Right cardiac atrium (tissue), 5 donors: ENCODE data around the gene FAM110A. TPM values are rescaled to one million over a fixed set of nuclear protein-coding genes. Genes with fewer than 3 reads are reported as not detected.

Experiments used
- ATAC-seq, 2 donors: fragments of 200-7000 bp; cut with Tn5 transposase; one replicate each; pipeline versions ENCODE4 v1.8.0 to v1.9.1; 2020; ENCODE audit warnings: moderate library complexity in 2 of 2, mild to moderate bottlenecking in 1 of 2
- DNase-seq, 3 donors: peaks; one replicate each; pipeline ENCODE4 v3.0.0-alpha.2; 2020
- H3K27ac ChIP-seq: one replicate; pipeline ENCODE4 v1.5.1; 2013; ENCODE audit warnings: mild to moderate bottlenecking, low read length, control low read depth, moderate library complexity
- H3K27me3 ChIP-seq: one replicate; pipeline ENCODE4 v1.6.1; 2013; ENCODE audit not compliant: control insufficient read depth, insufficient read depth
- H3K4me1 ChIP-seq: one replicate; pipeline ENCODE4 v1.6.1; 2013; ENCODE audit warnings: low read length; ENCODE audit not compliant: control insufficient read depth, insufficient read depth
- H3K4me3 ChIP-seq: one replicate; pipeline ENCODE4 v1.5.1; 2013; ENCODE audit warnings: low read length, control low read depth
- H3K9me3 ChIP-seq: one replicate; pipeline ENCODE4 v1.6.1; 2013; ENCODE audit warnings: low read length; ENCODE audit not compliant: control insufficient read depth
- WGBS: extraction: QIAGEN DNeasy Blood & Tissue Kit; methylation state at CpG from one replicate; pipeline ENCODE4 v1.1.7; 2013; 5-methylcytosine and 5-hydroxymethylcytosine counted together
- intact Hi-C, 4 donors: fragments of 100-400 bp; cut with DNase I; formaldehyde crosslinking; loops; one replicate each; pipeline versions ENCODE4 v1.11.0 to v1.14.0; 2022 to 2023
- polyA plus RNA-seq: library from polyadenylated mRNA; stranded (reverse); fragments of 200-250 nt; gene quantifications from one replicate; pipeline ENCODE4 v1.2.3, GENCODE V29; 2013
- total RNA-seq, 4 donors: library from RNA; stranded (reverse); fragmentation: NEBNext Ultra II Directional; extraction: Animal tissue kit (Norgen Biotek cat#: 25700); gene quantifications; one replicate each; pipeline ENCODE4 v1.2.1, GENCODE V29; 2021
- donor health status: healthy with polysubstance abuse.
- donor health status: DM: no; HTN: yes; CAD: no.
- donor health status: DM: no; HTN: no; CAD: no.
- donor health status: DM: no; HTN: yes; CAD: no; lungs with severe emphysema.
- donor health status: DM: yes; HTN: yes; CAD: no.

FAM110A gene
- total and polyA plus RNA-seq, 5 donors = 2.6 to 4.3 (median 3.5) TPM

GRCh38 chr20:834151-834746, 734 bp downstream of the FAM110A start:
- 6% methylated on average over 18 of the region's 18 CpGs for WGBS
- ATAC-seq (peak; percentile 2 to 7), DNase-seq (peak in 1 of 3 donors; percentile 39)
- intact Hi-C loops = no loop called here
- Histone ChIP-seq H3K27ac (no peak overlapping the region), H3K4me1 (peaks cover 6% of the 10 kb centered on the region), H3K9me3 (no peaks in the 10 kb centered on the region), H3K4me3 (peak overlapping the region; percentile 75), H3K27me3 (no peaks in the 10 kb centered on the region)

GRCh38 chr20:835608-836045, 2.1 kb downstream of the FAM110A start:
- no peaks in the 10 kb centered on the region for H3K27me3 ChIP-seq
- ATAC-seq (peak; percentile 20 to 56), DNase-seq (peak; percentile 38 to 87 (median 82))
- intact Hi-C loops = no loop called here
- no peaks in the 10 kb centered on the region for H3K9me3 ChIP-seq
- peaks cover 6% of the 10 kb centered on the region for H3K4me1 ChIP-seq
- peak overlapping the region; percentile 32 for H3K27ac ChIP-seq
- no peak overlapping the region for H3K4me3 ChIP-seq
- 58% methylated on average over 2 of the region's 2 CpGs for WGBS

GRCh38 chr20:836190-836589, 2.7 kb downstream of the FAM110A start:
- intact Hi-C loops = no loop called here
- H3K4me1 ChIP-seq = peaks cover 6% of the 10 kb centered on the region
- no peak overlapping the region for H3K4me3 ChIP-seq
- H3K27ac ChIP-seq = no peak overlapping the region
- no peaks in the 10 kb centered on the region for H3K9me3 ChIP-seq
- H3K27me3 ChIP-seq = no peaks in the 10 kb centered on the region
- no peak for ATAC-seq
- no peak for DNase-seq
- 95% methylated on average over 1 of the region's 1 CpG for WGBS

GRCh38 chr20:839015-839414, 5.5 kb downstream of the FAM110A start:
- no peaks in the 10 kb centered on the region for H3K27me3 ChIP-seq
- no peaks in the 10 kb centered on the region for H3K9me3 ChIP-seq
- WGBS = 71% methylated on average over 5 of the region's 5 CpGs
- ATAC-seq (no peak), DNase-seq (no peak)
- no peak overlapping the region for H3K4me3 ChIP-seq
- H3K27ac ChIP-seq = no peak overlapping the region
- H3K4me1 ChIP-seq = peaks cover 6% of the 10 kb centered on the region
- intact Hi-C loops = no loop called here

- intact Hi-C loops = no loop called here
- WGBS = 95% methylated on average over 11 of the region's 11 CpGs
- no peak for DNase-seq
- peaks cover 4% of the 10 kb centered on the region for H3K4me1 ChIP-seq
- no peak overlapping the region for H3K4me3 ChIP-seq
- no peaks in the 10 kb centered on the region for H3K27me3 ChIP-seq
- ATAC-seq = no peak
- H3K27ac ChIP-seq = no peak overlapping the region
- H3K9me3 ChIP-seq = no peaks in the 10 kb centered on the region
Observed at GRCh38 chr20:839626-840025, 6.1 kb downstream of the FAM110A start.

- intact Hi-C loops = no loop called here
- no peaks in the 10 kb centered on the region for H3K27me3 ChIP-seq
- no peak for DNase-seq
- H3K9me3 ChIP-seq = no peaks in the 10 kb centered on the region
- 94% methylated on average over 7 of the region's 7 CpGs for WGBS
- H3K27ac ChIP-seq = no peak overlapping the region
- ATAC-seq = no peak
- no peak overlapping the region for H3K4me3 ChIP-seq
- H3K4me1 ChIP-seq = peaks cover 4% of the 10 kb centered on the region
Observed at GRCh38 chr20:840503-840857, 7.0 kb downstream of the FAM110A start.

GRCh38 chr20:840858-841567, 7.5 kb downstream of the FAM110A start:
- Histone ChIP-seq H3K27ac (no peak overlapping the region), H3K27me3 (no peaks in the 10 kb centered on the region), H3K4me3 (peak overlapping the region; percentile 54), H3K9me3 (no peaks in the 10 kb centered on the region), H3K4me1 (peaks cover 3% of the 10 kb centered on the region)
- 25% methylated on average over 59 of the region's 59 CpGs for WGBS
- intact Hi-C loops = no loop called here
- ATAC-seq = no peak
- DNase-seq = peak in 2 of 3 donors; percentile 55 to 61

GRCh38 chr20:841568-842546, 8.3 kb downstream of the FAM110A start:
- intact Hi-C loops = no loop called here
- ATAC-seq (no peak), DNase-seq (peak in 1 of 3 donors; percentile 43)
- Histone ChIP-seq H3K27ac (no peak overlapping the region), H3K27me3 (no peaks in the 10 kb centered on the region), H3K9me3 (no peaks in the 10 kb centered on the region), H3K4me3 (peak overlapping the region; percentile 54), H3K4me1 (peaks cover 5% of the 10 kb centered on the region)
- WGBS = 42% methylated on average over 62 of the region's 62 CpGs

- Histone ChIP-seq H3K9me3 (no peaks in the 10 kb centered on the region), H3K4me1 (peaks cover 5% of the 10 kb centered on the region), H3K4me3 (no peak overlapping the region), H3K27ac (no peak overlapping the region), H3K27me3 (no peaks in the 10 kb centered on the region)
- 86% methylated on average over 2 of the region's 2 CpGs for WGBS
- DNase-seq = no peak
- intact Hi-C loops = no loop called here
- ATAC-seq = no peak
Observed at GRCh38 chr20:842547-842940, 9.0 kb downstream of the FAM110A start.

GRCh38 chr20:843912-844311, 10.4 kb downstream of the FAM110A start:
- intact Hi-C loops = no loop called here
- Histone ChIP-seq H3K27me3 (no peaks in the 10 kb centered on the region), H3K4me1 (peaks cover 5% of the 10 kb centered on the region), H3K9me3 (no peaks in the 10 kb centered on the region), H3K27ac (no peak overlapping the region), H3K4me3 (no peak overlapping the region)
- DNase-seq = peak in 1 of 3 donors; percentile 47
- WGBS = 82% methylated on average over 9 of the region's 9 CpGs
- no peak for ATAC-seq
